Frontal cortex (tissue), 4 donors: ENCODE data around the gene OR5A1. TPM values are rescaled to one million over a fixed set of nuclear protein-coding genes. Genes with fewer than 3 reads are reported as not detected.
A peak's percentile ranks its signal among the peaks of the same experiment; 100 is the strongest.
"Not testable (repeated sequence)": the region's sequence is repeated elsewhere in the genome, so short reads cannot be mapped to it uniquely, and the experiment has no call there.

Experiments
- DNase-seq, 2 donors: peaks; one replicate each; pipeline ENCODE4 v3.0.0; 2012; ENCODE audit warnings: low spot score in 2 of 2
- FAIRE-seq: peaks from 2 replicates; lab custom pipeline; 2012; peaks lifted over from hg19 to GRCh38; lab: Jason Lieb, UNC
- total RNA-seq: library from RNA; depleted of rRNA; stranded (reverse); fragments of >200 nt; gene quantifications from one replicate; pipeline ENCODE4 v1.2.3, GENCODE V29; 2014
- donor health status: control.
- donor health status: control.
- donor health status: control.

The OR5A1 gene
- not detected for total RNA-seq

DNA sequence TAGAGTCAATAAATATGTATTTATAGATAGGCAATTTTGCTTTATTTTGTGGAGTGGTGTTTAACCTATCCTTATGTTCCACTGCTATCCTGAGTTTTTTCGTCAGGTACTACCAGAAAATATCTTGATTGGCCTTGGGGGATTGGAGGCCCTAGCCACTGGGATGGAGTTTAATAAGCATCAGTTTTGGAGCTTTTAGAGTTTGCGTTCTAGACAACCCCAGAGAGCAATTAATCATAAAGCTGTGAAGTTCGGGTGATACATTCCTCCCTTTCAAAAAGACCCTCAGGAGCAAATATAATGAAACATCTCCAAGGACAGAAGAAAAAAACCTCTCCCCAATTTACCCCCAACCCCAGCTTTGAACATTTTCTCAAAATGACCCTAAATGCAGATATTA lies at the start of gene OR5A1:
Gene OR5A1, plus strand, starts transcription at position 301 of the 400 bp plus-strand sequence. CDS start 6,700 bp downstream, outside the sequence.
- DNase-seq, result no peak
- no peak for FAIRE-seq

- DNase-seq (no peak), FAIRE-seq (no peak)
Observed at GRCh38 chr11:59394186-59394585, 42.1 kb upstream of the OR5A1 start.

DNA sequence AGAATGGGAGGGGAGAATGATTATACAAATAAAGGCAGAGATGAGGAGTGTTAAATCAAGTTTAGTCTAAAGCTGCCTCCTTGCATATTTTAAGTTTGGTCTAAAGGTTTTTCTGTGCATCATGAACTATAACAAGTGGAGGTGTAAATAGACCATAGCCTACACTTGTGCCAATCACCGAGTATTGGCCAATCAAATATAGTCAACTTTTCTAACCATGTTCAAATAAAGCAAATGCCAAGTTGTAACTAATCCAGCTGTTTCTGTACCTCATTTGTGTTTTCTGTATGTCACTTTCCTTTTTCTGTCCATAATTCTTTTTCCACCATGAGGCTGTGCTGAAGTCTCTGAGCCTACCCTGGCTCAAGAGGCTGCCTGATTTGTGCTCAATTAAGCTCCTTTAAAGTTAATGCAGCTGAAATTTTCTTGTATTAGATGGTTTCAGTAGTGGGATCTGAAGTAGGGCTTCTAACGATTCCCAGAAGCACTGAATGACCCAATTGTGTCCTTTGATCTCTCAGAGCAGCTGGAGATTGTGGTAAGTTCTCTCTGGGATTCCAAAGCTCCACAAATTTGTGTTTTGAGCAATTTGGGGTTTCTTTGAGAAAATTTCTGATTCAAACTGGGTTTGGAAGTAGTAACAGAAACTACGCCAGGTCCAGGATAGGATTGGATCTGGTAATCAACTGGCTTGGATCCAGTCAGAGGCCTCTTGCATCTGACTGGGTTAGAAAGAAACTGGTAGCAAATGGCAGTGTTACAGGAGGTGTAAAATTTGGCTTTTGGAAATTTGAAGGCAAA lies 35.6 kb upstream of the OR5A1 start:
- no peak for FAIRE-seq
- DNase-seq, result no peak

- no peak for DNase-seq
- FAIRE-seq, result no peak
Observed at GRCh38 chr11:59401262-59401552, 35.1 kb upstream of the OR5A1 start.

- no peak for DNase-seq
Observed at GRCh38 chr11:59403546-59403945, 32.7 kb upstream of the OR5A1 start.

DNA sequence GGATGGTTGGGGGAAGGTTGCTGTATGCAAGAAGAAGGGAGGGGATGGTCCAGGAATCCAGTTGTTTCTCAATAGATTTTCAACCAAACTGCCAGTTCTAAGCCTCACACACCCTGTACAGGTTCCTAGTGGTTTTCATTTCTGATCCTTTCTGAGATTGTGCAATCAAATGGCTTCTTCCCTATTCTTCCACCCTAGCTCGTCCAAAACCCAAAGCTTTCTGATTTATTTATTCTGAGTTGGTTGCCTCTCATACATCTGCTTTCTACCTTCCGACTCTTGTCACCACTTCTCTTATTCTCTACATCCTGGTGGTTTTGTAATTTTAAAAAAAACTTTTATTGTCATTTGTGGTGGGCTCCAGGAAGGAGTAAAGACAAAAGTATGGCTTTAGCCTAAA lies 22.6 kb upstream of the OR5A1 start:
- no peak for FAIRE-seq
- DNase-seq, result no peak

More at GRCh38 chr11:59403546-59403945, 32.7 kb upstream of the OR5A1 start:
- no peak for FAIRE-seq

DNA sequence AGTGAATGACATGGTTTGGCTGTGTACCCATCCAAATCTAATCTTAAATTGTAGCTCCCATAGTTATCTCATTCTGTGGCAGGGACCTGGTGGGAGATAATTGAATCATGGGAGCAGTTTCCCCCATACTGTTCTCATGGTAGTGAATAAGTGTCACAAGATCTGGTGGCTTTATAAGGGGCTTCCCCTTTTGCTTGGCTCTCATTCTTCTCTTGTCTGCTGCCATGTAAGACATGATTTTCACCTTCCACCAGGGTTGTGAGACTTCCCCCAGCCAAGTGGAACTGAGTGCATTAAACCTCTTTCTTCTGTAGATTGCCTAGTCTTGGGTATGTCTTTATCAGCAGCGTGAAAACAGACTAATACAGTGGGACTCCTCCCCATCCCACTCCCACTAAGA lies 21.2 kb upstream of the OR5A1 start:
- FAIRE-seq (no peak), DNase-seq (no peak)

DNA sequence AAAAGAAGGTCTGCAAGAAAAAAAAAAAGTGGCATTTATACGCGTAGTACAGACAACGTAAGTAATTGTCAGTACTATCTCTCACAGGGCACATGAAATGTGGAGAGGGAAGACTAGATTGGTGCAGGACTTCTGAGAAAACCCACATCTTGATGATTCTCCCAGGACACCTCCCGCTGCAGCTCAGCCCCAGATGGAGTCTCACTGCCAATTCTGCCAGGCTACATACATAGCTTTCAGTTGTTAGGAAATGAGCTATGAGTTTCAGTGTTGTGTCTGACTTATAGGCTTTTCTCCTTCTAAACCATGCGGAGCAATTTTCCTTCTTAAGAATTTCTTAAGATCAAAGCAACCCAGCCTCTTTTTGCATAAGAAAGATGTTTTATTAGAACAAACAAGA lies 19.7 kb upstream of the OR5A1 start:
- no peak for DNase-seq

DNA sequence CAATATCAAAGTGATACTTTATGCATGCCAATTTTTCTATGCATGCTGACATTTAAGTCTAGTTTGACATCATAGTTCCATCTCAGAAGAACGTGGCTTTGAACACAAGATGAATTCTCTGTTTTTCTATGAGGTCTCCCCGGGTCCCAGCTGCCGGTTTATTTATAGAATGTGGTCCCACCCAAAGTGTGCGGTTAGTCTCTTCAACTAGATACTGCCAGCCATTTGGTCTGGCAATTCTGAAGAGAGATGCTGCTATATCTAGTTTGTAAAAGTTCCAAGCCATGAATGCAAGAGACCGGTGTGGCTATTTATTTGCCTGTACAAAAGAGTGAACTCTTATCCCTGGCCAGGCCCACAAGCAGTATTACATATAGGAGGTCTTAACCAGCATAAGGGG lies 19.2 kb upstream of the OR5A1 start:
- DNase-seq (no peak), FAIRE-seq (no peak)

More for the DNA sequence above, 19.7 kb upstream of the OR5A1 start:
- FAIRE-seq, result no peak

DNA sequence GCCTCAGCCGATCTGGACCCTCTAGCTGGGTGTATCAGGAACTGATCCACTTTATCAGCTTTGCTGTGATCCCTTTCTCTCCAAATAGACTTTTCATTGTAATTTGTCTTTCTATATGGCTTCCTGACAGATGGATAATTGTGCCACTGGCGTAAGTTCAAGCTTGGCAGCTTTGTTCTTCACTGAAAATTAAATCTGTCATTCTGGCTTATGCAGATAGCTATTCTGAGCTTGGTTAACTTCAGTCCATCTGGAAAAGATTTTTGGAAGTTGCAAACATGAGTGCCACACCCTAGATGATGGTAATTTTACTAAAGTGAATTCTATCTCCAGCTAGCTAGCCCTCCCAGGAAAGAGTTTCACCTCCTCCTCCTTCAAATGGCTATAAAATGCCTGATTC lies 18.1 kb upstream of the OR5A1 start:
- DNase-seq (no peak), FAIRE-seq (no peak)

GRCh38 chr11:59423835-59424234 lies 12.4 kb upstream of the OR5A1 start:
- DNase-seq (no peak), FAIRE-seq (no peak)

DNA sequence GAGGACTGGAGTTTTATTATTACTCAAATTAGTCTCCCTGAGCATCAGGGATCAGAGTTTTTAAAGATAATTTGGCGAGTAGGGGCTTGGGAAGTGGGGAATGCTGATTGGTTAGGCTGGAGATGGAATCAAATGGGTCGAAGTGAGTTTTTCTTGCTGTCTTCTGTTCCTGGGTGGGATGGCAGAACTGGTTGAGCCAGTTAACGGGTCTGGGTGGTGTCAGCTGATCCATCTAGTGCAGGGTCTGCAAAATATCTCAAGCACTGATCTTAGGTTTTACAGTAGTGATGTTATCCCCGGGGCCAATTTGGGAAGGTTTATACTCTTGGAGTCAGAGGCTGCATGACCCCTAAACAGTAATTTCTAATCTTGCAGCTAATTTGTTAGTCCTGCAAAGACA lies 11.1 kb upstream of the OR5A1 start:
- no peak for FAIRE-seq
- no peak for DNase-seq

DNA sequence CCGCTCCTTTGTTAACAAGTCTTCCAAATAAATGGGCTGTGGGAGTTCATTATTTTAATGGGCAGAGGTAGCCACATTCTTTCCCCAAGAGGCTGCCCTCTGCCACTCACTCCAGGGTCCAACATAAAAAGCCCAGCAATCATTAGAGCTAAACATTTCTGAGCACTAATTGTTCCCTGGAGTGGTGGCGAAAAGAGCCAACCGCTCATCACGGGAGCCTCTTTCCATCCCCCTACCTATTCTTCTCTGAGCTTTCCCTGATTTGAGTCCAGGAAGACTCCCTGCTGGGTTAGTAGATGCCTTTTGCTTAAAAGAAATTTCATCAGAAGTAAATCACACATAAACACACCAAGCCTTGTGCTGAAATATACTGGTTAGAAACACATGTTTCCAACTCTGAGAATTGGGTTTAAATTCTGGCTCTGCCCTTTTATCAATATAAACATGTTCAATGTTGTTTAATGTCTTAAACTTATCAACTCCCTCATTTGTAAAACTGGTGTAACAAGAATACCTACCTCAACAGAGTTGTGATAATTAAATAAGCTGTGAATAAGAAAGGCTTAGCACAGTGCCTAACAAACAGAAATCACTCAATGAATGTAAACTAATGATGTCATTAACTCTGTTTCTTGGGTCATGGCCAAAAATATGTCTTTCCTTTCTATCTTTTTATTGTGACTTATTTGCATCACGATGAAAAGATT lies 9.8 kb upstream of the OR5A1 start, which contains the start of gene OR5A2:
Gene OR5A2, minus strand, starts transcription at position 53 of the 707 bp plus-strand sequence. CDS start 3,460 bp downstream, outside the sequence.
- FAIRE-seq, result no peak

DNA sequence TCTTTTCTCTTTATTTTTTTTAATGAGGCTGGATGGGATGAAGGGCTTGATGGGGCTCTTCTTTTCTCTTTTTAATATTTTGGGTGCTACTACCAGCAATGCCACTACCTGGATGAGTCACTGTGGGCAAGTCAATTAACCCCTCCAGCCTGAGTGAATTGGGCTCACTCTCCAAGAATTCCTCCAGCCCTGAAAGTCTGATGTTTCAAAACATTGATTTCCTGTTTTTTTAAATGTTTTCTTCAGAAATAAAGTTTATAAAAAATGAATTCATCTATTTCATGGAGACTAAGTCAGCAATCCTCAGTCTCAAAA lies 9.2 kb upstream of the OR5A1 start:
- FAIRE-seq (no peak), DNase-seq (no peak)

More for the DNA sequence above, 9.8 kb upstream of the OR5A1 start, which contains the start of gene OR5A2:
- DNase-seq, result no peak

DNA sequence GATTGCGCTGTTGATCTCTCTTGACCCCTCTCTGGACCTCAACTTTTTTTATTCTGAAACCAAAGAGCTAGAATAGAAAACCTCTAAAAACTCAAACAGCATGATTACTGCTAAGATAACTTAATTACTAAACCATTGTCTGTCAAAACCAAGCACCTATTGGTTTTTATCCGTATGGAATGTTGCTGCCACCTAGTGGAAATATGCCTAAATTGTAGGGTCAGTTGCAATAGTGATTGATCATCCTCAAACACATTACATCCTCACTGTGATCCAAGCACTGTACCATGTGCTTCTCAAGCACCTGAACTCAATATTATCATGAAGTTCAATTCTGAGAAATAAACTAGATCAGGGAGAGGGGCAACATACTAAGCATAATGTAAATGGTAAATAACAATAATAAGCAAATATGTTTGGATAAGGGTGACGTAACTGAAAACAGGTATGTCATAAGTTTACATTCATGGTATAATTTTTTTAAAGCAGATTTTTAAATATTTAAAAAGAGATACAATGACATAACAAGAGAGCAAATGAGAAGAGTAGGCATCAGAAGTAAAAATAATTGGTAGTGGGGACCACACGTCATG lies 6.2 kb upstream of the OR5A1 start:
- FAIRE-seq (no peak), DNase-seq (peak in 1 of 2 donors; percentile 35)

- no peak for FAIRE-seq
- no peak for DNase-seq
Observed at GRCh38 chr11:59437770-59438169, 1.5 kb downstream of the OR5A1 start.

GRCh38 chr11:59445624-59446023 lies 9.4 kb downstream of the OR5A1 start:
- not testable (repeated sequence) for FAIRE-seq, DNase-seq

DNA sequence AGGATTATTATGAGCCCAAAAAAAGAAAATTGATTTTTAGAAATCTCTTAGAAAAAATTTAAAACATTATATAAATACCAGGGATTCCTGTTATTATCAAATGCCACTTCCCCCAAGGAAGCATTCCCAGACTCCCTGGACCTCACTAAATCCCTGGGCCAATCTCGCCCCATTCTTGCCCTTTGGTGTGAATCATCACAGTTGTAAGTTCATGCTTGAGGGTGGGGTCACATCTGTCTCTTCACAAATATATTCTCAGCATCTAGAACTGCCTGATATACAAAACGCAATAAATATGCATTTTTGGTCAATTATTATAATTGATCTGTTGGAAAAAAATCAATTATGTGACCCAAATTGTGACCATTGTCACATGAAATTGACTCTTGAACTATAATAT lies 12.2 kb downstream of the OR5A1 start:
- DNase-seq, result no peak
- no peak for FAIRE-seq

DNA sequence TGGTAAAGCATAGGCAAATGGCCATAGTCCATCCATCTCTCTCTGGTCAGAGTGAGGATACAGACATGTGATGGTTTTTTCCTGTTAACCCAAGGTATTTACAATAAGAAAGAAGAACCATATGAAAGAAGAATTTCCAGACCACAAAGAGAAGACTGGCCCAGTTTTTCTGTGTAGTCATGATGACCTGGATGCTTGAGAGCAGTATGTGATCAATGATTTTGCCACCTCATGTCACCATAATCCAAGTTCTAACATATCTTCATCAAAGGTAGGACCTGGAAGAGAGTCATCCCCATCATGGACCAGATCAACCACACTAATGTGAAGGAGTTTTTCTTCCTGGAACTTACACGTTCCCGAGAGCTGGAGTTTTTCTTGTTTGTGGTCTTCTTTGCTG lies 20.4 kb downstream of the OR5A1 start, which contains the start of gene OR4D6:
Gene OR4D6, plus strand, starts transcription at position 301 of the 400 bp plus-strand sequence. Its CDS starts 0 bp downstream, at position 301.
- DNase-seq (no peak), FAIRE-seq (no peak)

- no peak for FAIRE-seq
- DNase-seq, result no peak
Observed at GRCh38 chr11:59459916-59460315, 23.6 kb downstream of the OR5A1 start.

DNA sequence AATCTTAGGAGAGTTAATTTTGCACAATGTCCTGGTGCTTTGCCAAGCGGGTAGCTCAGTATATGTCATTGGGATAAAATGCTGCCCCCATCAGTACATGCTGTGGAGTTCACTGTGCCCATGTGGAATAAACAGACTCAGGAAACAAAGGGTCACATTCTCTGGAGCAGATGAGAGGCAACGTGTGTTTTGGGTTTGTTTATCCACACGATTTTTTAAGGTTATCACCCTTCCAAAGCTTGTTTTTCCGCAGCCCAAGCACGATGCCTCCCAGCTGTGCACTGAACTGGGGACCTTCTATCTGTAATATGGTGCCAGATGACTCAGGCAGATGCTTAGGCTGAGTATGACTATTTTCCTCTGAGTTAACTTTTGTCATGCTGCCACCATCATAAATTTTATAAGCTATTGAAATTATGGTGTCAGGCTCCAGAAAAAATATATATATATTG lies 26.9 kb downstream of the OR5A1 start:
- FAIRE-seq (no peak), DNase-seq (no peak)
